SK-N-DZ (cell line): Measurements from ENCODE around the gene SOHLH2.

ENCODE experiments used
- DNase-seq: peaks from one replicate; pipeline ENCODE4 v3.0.0-alpha.2; 2015; ENCODE audit warnings: low spot score

Gene SOHLH2

GRCh38 chr13:36132376-36132775, 82.0 kb downstream of the SOHLH2 start:
- DNase-seq, result no peak

- no peak for DNase-seq
These were observed 82.4 kb downstream of the SOHLH2 start for GRCh38 chr13:36131931-36132297.

- peak; percentile 80 for DNase-seq
These were observed 83.0 kb downstream of the SOHLH2 start, which contains the start of gene DCLK1 for GRCh38 chr13:36131222-36131930. TSS of gene DCLK1 (minus strand) at chr13:36131382.

GRCh38 chr13:36130552-36131221, 83.7 kb downstream of the SOHLH2 start:
- peak; percentile 63 for DNase-seq

DNA sequence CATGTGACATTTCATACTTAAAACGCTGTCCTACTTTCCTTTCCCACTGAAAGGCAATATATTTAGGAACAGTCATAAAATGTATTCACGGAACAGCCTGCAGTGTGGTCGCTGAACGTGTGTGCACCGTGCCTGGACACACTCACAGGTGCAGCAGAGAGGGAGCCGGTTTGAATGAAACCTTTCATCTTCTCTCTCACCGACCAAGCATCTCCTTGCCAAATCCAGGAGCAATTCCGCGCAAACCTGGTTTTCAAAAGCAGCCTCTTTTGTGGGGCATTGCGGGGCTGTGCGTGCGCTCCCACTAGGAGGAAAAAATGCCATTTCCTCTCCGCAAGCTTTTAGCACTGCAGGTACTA, 84.2 kb downstream of the SOHLH2 start:
- DNase-seq, result no peak

- no peak for DNase-seq
These were observed 84.8 kb downstream of the SOHLH2 start for GRCh38 chr13:36129539-36129938.

- DNase-seq, result no peak
These were observed 87.9 kb downstream of the SOHLH2 start for GRCh38 chr13:36126491-36126890.

DNA sequence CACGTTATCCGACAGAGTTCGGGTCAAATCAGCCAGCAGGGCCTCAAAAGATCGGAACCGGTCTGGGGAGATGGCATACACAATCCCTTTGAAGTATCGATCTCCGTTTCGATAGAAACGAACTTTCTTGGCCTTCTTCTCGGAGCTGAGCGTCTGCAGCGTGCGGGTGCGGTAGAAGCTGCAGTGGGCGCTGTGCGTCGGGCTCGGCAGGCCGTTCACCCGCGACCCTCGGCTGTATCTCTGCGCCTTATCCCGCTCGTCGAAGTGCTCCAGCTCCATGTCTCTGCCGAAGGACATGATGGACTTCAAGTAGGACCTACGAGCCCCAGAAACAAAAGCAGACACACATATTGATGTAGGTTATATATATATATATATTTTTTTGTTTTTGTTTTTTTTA, 88.5 kb downstream of the SOHLH2 start:
- no peak for DNase-seq

- DNase-seq, result no peak
These were observed 90.0 kb downstream of the SOHLH2 start for GRCh38 chr13:36124236-36124822.
